NCI-H69 (cell line): ENCODE data around the gene TMEM116.
"Not testable (repeated sequence)": the region's sequence is repeated elsewhere in the genome, so short reads cannot be mapped to it uniquely, and the experiment has no call there.

Source experiments
- DNase-seq: peaks from one replicate; lab custom pipeline; 2025; lab: John Stamatoyannopoulos, UW

TMEM116 gene

DNA sequence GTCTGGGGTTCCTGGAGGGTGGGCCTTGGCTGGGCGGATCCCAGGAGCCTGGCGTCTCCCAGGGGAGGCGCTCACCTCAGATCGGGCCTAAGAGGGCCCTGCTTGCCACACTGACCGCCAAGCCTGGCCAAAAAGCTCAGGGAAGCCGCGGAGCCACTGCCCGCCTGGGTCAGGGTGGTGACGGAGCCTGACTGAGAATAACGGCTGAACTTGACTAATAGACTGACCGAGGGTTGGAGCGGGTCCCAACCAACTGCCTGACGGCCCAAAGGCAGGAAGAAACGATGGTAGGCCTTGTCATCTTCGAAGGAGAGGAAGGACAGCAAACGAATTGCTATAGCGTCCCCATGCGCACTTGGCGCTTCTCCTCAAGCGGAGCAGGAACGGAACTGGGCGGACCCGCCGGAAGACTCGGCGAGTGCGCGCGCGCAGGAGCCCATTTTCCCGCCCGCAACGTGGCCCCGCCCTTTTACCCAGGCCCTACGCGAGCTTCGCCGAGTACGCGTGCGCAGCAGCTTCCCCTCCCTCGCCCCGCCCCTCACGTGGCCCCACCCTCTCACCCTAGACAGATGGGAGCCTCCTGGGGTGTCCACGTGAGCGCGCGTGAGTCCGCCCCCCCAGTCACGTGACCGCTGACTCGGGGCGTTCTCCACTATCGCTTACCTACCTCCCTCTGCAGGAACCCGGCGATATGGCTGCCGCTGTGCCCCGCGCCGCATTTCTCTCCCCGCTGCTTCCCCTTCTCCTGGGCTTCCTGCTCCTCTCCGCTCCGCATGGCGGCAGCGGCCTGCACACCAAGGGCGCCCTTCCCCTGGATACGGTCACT is at the start of gene TMEM116, which contains the start of gene ERP29:
TMEM116 (minus strand) TSS at position 391 of the 826 bp plus-strand sequence. CDS start 7,895 bp downstream, outside the sequence.
ERP29 (plus strand) TSS at position 652 of the 826 bp plus-strand sequence; CDS start at position 692, 40 bp downstream.
- peak; percentile 99 for DNase-seq

DNA sequence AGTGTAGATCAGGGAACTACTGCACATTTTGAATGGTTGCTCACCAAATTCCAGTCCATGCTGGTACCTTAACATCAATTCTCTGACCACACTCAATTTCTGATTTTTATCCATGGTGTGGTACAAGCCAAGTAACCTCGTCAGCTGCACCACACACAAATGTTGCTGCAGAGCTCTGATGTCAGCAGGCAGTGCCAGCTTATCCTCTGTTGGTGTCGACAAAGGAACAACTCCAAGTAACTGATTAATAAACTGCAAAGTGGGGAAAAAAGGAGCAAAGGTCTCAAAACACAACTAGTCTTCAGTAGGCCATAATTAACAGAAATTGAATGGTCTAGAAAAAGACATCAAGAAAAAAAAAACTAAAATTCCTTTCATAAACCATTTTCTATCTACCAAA is 48.2 kb upstream of the TMEM116 start:
- no peak for DNase-seq

DNA sequence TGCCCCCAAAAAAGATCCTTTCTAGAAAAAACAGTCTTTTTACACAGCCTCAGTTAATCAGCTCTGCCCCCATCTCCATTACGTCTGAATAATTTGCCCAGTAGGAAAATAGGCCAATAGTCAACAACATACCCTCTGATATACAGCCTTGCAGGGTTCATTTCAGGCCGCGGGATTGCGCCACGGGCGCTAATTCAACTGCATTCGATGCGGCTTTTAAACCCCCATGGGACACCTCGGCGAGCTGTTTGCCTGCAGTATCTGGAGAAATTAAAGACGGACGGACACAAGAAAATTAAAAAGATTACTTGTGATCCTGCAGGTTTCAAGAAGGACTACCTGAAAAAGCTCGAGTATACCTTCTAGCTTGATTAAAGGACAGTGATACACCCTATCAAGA is 36.4 kb upstream of the TMEM116 start:
- no peak for DNase-seq

DNA sequence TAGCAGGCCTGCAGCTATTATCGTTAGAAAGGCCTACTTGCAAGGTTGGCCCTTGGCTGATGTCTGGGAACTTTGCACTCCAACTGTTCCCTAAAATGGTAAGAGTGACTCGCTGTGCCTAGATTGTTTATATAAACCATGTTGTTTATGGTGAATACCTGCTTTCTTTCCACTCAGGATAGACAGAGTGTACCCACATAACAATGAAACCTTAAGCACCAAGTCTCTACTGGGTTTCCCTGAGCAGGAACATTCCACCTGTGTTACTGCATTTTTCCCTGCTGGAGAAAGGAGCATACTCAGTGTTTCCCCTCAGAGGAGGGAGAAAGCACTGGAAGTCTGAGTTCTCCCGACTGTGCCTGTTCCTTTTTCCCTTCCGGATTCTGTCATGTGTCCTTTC is 33.0 kb upstream of the TMEM116 start:
- no peak for DNase-seq

DNA sequence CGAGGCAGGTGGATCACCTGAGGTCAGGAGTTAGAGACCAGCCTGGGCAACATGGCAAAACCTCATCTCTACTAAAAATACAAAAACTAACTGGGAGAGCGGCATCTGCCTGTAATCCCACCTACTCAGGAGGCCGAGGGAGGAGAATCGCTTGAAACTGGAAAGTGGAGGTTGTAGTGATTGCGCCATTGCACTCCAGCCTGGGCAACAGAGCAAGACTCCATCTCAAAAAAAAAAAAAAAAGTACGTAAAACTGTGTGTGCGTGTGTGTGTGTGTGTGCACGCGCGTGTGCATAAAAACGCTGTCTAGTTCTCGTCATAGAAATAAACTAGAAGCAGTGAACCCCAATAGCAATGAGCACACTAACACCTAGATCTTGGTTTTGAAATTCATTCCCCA is 23.6 kb upstream of the TMEM116 start:
- not testable (repeated sequence) for DNase-seq

DNA sequence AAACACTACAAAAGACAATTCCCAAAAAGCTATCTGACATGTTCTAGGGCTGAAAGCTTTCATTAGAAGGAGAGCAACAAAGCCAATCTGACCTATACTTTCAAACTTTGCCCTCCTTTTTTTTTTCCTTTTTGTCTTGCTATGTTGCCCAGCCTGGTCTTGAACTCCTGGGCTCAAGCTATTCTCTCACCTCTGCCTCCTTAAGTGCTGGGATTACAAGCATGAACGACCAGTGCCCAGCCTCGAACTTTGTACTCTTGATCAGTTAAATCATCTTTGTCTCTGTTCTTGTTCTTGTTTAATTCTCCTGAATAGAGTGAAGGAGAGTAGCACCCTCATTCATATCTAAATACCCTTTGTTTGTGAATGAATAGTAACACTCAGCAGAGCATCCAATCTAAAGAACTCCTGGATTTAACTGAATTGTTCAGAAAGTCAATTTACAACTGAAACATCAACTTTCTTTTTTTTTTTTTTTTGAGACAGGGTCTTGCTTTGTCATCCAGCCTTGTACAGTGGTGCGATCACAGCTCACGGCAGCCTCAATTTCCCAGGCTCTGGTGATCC is 22.3 kb upstream of the TMEM116 start:
- DNase-seq = no peak

DNA sequence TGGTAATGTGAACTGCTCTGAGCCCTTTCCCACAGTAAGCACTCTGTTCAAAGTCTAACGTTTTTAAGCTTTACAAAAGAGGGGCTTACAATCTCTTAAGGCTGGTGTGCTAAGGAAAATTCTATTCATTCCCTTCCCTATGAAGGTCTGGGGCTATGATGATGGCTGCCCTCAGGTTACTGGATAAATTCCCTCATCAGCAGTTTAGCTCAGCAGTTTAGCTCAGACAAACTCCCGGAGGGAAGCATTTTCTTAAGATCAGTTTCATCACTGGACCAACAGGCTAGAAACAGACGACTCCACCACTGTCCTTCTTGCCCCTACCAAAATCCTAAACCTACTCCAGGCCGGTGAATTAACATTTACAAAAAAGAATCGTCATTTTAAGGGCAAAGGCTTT is 19.3 kb upstream of the TMEM116 start:
- DNase-seq = no peak

DNA sequence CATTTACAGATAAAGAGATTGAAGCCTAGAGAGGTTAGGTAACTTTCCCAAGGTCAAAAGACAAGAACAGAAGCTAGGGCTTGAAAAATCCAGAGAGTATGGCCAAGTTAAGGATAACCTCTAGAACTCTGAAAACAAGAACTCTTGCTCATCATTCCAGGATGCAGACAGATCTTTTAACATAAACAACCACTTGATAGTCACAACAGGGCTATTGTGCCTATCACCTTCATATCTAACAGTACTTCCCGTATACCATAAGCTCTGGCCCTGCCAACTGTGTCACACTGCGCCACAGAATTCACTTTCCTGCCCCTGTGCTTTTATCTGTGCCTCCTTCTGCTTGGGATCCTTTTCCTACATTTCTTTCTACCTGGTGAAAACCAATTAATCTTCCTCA is 18.5 kb upstream of the TMEM116 start:
- no peak for DNase-seq

DNA sequence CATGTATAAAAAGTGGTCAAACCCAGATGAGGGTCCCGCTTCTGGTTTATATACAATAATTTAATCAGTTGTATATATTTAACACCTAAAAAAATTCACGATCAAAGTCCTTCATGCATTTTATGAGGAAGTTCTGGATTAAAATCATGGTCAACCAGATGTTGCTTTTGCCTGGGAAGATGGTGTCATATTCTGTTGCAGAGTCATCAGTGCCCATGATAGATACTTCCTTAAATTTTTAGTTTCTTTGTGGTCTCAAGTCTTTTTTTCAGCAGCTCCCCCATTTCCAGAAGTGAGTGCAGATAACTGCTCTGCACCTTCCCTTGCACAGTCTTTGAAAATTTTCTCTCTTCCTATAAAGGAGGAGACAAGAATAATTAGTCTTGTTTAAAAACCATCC is 16.3 kb upstream of the TMEM116 start:
- DNase-seq = no peak

DNA sequence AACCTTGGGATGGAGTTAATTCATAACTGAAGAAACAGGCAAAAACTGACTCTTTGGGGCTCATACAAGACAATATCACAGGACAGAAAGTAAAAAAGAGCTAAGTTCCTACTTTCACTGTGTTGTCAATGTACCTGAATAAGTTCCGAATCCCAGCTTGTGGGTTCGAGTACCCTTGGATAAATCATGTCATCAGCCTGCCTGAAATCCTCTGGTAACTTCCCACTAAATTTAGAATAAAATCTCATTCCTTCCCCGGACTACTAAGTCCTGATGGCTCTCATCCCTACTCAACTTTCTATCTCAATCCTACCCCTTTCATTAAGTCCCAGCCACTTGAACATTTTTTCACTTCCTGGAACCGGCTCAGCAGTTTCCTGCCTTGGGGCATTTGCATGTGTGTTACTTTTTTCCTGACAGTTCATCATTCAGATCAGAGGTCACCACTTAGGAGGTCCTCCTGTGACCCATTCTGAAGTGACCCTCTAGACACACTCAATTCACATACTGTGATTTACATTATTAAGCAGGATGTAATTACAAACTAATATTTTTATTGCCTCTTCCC is 12.9 kb upstream of the TMEM116 start:
- DNase-seq = peak; percentile 33

DNA sequence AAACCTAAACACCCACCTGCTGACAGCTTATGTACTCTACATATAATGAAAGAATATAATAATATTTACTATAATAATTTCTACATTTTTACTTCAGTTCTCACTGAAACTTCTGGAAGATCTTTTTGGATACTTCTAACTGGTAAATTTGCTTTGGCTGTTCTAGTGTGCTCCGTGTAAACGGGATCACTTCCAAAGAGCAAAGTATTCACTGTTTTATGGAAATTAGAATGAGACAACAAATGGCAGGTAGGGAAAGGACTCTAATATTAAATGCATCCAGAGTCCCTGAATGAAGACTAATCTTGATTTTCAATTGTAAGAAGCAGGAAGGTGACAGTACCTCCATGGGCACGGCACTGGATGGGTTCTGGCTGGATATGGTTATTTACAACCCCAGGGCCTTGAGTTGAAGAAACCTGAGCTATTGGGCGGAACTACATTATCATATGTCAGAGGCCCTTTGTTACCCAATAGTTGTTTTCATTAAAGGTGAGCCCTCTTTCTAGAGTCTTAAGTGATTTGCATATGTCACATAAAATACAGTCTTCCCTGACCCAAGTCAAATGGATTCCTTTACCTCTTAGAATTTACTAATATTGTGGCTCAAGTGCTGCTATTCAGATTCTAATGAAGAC is 10.9 kb upstream of the TMEM116 start:
- no peak for DNase-seq

DNA sequence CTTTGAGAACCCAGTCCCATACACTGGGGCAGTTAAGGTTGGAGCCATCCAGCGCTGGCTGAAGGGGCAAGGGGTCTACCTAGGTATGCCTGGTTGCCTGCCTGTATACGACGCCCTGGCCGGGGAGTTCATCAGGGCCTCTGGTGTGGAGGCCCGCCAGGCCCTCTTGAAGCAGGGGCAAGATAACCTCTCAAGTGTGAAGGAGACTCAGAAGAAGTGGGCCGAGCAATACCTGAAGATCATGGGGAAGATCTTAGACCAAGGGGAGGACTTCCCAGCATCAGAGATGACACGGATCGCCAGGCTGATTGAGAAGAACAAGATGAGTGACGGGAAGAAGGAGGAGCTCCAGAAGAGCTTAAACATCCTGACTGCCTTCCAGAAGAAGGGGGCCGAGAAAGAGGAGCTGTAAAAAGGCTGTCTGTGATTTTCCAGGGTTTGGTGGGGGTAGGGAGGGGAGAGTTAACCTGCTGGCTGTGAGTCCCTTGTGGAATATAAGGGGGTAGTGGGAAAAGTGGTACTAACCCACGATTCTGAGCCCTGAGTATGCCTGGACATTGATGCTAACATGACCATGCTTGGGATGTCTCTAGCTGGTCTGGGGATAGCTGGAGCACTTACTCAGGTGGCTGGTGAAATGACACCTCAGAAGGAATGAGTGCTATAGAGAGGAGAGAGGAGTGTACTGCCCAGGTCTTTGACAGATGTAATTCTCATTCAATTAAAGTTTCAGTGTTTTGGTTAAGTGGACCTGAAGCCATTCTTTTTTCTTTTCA is 9.5 kb upstream of the TMEM116 start:
- no peak for DNase-seq

DNA sequence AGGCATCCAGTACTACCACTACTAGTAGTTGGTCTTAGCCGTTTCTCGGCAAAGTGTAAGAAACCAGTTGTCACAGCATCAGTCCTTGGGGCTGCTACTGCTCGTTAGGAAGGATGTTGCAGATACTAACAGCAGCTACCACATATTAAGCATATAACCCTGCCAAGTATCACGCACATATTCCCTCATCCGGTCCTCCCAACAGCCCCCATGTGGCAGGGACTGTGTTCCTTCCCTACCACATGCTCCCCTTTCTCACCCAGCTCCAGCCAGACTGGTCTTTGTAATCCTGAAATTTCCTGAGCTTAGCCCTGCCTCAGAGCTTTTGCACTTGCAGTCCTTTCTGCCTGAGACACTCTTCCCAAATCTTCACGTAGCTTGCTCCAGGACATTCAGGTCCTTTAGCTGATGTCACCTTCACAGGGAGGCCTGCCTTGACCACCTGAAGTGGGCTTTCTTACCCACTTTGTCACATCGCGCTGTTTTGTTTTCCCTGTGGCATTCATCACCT is 8.0 kb upstream of the TMEM116 start:
- DNase-seq = no peak

DNA sequence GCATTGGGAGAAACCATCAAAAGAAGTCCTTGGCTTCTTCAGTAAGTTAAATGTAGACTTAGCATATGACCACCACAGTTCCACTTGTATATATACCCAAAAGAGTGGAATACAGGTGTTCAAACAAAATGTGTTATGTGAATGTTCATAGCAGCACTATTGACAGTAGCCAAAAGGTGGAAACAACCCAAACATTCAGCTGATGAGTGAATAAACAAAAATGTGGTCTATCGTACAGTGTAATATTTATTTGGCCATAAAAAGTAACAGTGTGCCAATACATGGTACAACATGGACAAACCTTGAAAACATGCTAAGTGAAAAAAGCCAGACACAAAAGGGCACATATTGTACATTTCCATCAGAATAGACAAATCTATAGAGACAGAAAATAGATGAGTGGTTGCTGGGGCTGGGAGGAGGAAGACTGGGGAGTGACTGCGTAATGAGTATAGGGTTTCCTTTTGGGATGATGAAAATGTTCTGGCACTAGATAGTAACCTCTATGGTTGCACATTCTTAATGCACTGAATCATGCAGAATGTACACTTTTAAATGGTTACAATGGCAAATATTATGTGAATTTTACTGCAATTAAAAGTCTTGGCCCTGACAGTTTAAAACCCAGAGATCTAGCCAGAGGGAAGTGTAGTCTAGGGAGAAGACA is 5.7 kb upstream of the TMEM116 start:
- DNase-seq = no peak

DNA sequence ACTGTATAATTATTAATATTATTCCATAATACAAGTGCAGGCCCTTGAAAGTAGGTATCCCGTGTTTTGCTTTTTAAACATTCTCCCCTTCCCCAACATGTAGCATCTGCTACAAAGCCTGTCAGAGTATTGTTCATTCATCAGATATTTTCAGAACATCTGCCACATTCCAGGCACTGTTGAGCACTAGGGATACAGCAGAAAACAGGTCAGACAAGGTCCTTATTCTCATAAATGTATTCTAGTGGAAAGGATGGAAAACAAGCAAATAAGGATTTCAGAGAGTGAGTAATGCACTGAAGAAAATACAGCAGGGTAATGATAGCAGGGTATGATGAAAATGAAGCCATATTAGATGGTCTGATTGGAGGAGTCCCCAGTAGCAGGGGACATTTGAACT is 4.1 kb upstream of the TMEM116 start:
- DNase-seq = no peak

DNA sequence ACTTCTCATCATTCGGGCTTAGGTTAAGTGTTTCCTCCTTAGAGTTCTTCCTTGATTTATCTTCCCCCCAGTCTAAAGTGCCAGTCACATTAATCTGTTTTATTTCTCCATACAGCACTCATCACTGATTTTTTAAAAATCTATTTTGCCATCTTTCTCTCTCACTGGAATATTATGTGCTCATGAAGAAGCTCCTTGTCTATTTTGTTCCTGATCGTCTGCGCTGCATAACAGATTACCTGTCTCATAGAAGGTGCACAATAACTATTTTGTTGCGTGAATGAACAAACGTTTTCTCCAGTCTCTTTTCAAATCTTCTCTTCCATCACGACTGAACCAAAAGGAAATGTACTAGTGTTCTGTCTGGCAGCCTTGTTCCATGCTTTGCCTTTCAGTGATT is 3.0 kb upstream of the TMEM116 start:
- DNase-seq = no peak

DNA sequence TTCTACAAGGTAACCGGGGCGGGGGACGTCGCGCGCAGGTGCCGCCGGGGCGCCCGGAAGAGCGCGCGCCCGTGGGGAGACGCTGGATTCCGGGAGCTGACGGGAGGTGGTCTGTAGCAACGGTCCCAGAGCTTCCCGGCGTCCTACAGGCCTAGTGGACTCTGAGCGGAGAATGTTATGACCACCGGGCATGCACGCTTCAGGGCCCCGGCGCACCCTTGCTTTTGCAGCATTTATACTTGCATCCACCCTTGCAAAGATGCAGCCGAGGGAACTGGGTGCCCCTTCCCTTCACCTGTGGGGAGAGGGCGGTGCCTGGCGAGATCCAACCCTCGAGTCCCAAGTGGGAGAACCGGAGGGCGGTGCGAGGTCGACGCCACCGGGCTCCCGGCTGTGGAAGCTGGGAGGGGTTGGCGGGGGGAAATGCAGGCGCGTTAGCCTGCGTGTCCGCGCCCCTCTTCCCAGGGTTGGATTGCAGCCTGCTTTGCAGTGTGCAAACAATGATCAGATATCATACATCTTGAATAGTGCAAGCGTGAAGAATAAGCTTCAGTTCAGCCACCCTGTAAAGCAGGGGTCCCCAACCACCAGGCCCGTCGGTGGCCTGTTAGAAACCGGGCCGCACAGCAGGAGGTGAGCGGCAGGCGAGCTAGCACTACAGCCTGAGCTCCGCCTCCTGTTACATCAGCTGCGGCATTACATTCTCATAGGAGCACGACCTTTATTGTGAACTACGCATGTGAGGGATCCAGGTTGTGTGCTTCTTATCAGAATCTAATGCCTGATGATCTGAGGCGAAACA is 837 bp upstream of the TMEM116 start:
- peak; percentile 91 for DNase-seq

DNA sequence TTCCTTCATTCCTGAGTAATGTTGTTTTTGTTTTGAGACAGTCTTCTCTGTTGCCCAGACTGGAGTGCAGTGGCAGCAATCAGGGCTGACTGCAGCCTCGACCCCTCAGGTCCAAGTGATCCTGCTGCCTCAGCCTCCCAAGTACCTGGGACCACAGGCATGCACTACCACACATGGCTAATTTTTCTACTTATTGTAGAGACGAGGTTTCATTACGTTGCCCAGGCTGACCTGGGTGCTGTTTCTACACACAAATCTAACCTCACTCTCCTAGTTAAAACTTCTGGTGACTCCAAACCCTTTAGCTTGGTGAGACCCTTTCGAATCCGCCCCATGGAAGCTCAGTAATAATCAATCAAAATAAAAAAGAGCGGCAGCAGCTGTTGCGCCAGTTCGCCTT is 1.3 kb downstream of the TMEM116 start:
- DNase-seq = no peak

DNA sequence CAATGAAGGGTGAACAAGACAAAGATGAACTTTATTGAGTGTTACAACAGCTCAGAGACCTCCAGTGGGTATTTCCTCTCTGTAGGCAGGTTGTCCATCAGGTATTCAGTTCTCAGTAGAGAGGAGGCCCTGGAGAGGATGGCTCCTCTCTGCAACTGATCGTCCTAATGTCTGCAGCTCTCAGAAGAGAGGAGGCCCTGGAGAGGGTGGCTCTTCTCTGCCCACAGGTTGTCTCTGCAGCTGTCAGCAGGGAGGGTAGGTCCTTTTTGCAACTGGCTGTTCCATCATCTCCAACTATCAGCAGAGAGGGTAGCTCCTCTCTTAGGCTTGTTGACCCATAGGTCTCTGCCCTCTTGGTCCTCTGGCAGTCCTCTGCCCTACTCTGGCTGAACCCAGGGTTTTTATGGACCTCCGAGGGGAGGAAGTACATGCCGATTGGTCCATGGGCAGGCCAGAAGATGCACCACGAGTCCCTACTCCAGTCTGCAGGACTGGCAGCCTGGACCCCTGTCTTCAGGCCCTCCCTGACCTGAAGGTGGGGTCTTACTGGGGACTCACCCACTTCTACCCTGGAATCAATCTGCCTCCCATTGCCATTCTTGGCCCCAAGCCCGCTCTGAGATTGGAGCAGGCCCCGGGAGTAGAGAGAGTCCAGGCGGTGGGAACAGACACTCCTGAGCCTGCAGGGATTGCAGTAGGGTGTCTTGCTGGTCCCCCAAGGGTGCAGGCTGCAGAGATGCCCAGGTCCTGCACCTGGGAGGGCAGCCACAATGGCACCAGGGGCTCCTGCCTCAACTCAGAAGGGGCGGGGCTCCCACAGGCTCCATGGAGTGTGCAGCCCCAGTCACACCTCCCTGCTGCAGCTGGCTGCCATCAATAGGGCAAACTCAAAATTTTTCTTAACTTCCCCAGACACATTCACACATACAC is 2.3 kb downstream of the TMEM116 start:
- no peak for DNase-seq
